Glutamatergic neuron (in vitro differentiated cells): ENCODE measurements around the gene DOCK10. TPM values are rescaled to one million over a fixed set of nuclear protein-coding genes. Genes with fewer than 3 reads are reported as not detected.

Experiments used
- DNase-seq: peaks from one replicate; pipeline ENCODE4 v3.0.0; 2022
- H3K27ac Mint-ChIP-seq: one replicate; pipeline ENCODE4 v1.8.0; 2020; ENCODE audit warnings: mild to moderate bottlenecking, mixed read lengths, inconsistent platforms; ENCODE audit not compliant: unreplicated experiment
- H3K27me3 Mint-ChIP-seq: one replicate; pipeline ENCODE4 v1.8.0; 2020; ENCODE audit warnings: mild to moderate bottlenecking, moderate library complexity, mixed read lengths, inconsistent platforms; ENCODE audit not compliant: unreplicated experiment
- H3K36me3 Mint-ChIP-seq: one replicate; pipeline ENCODE4 v1.8.0; 2020; ENCODE audit warnings: mild to moderate bottlenecking, mixed read lengths, inconsistent platforms; ENCODE audit not compliant: unreplicated experiment
- H3K4me1 Mint-ChIP-seq: one replicate; pipeline ENCODE4 v1.8.0; 2020; ENCODE audit warnings: mild to moderate bottlenecking, low read depth, mixed read lengths, inconsistent platforms; ENCODE audit not compliant: unreplicated experiment
- H3K4me3 Mint-ChIP-seq: one replicate; pipeline ENCODE4 v1.8.0; 2020; ENCODE audit warnings: mild to moderate bottlenecking, mixed read lengths, inconsistent platforms; ENCODE audit not compliant: unreplicated experiment
- H3K9me3 Mint-ChIP-seq: one replicate; pipeline ENCODE4 v1.8.0; 2020; ENCODE audit warnings: mild to moderate bottlenecking, moderate library complexity, mixed read lengths, inconsistent platforms; ENCODE audit not compliant: unreplicated experiment
- CTCF ChIP-seq: fragments of 200-600 bp; sonication (generic); IDR thresholded peaks from one replicate; pipeline ENCODE4 v1.5.0; 2021; ENCODE audit not compliant: partially characterized antibody, unreplicated experiment
- total RNA-seq: library from RNA; stranded (reverse); fragmentation: NEBNext Ultra II Directional; extraction: Animal tissue kit (Norgen Biotek cat#: 25700); gene quantifications from one replicate; pipeline ENCODE4 v1.2.1, GENCODE V29; 2021; ENCODE audit not compliant: unreplicated experiment

Gene DOCK10
- total RNA-seq, 1 donor from 2014 or later: 1.1 TPM

GRCh38 chr2:224843141-224843540 is 199.1 kb downstream of the DOCK10 start:
- no peaks in the 10 kb centered on the region for H3K36me3 Mint-ChIP-seq
- TF ChIP-seq CTCF: no peak
- no peaks in the 10 kb centered on the region for H3K9me3 Mint-ChIP-seq
- no peak overlapping the region for H3K4me3 Mint-ChIP-seq
- DNase-seq: no peak
- no peaks in the 10 kb centered on the region for H3K4me1 Mint-ChIP-seq
- peaks cover 2% of the 10 kb centered on the region for H3K27me3 Mint-ChIP-seq
- H3K27ac Mint-ChIP-seq: no peak overlapping the region

- Mint-ChIP-seq H3K27ac (no peak overlapping the region), H3K4me3 (no peak overlapping the region), H3K36me3 (no peaks in the 10 kb centered on the region), H3K27me3 (peaks cover 2% of the 10 kb centered on the region), H3K9me3 (no peaks in the 10 kb centered on the region), H3K4me1 (no peaks in the 10 kb centered on the region)
- no peak for TF ChIP-seq CTCF
- no peak for DNase-seq
Observed at GRCh38 chr2:224841910-224842309, 200.4 kb downstream of the DOCK10 start.

GRCh38 chr2:224838335-224838734 is 203.9 kb downstream of the DOCK10 start:
- DNase-seq: no peak
- Mint-ChIP-seq H3K9me3 (no peaks in the 10 kb centered on the region), H3K36me3 (peaks cover 3% of the 10 kb centered on the region), H3K27ac (no peak overlapping the region), H3K4me3 (no peak overlapping the region), H3K4me1 (no peaks in the 10 kb centered on the region), H3K27me3 (peaks cover 2% of the 10 kb centered on the region)
- no peak for TF ChIP-seq CTCF

GRCh38 chr2:224837558-224837957 is 204.7 kb downstream of the DOCK10 start:
- peaks cover 5% of the 10 kb centered on the region for H3K36me3 Mint-ChIP-seq
- H3K27me3 Mint-ChIP-seq: peaks cover 2% of the 10 kb centered on the region
- H3K4me1 Mint-ChIP-seq: no peaks in the 10 kb centered on the region
- H3K4me3 Mint-ChIP-seq: no peak overlapping the region
- no peaks in the 10 kb centered on the region for H3K9me3 Mint-ChIP-seq
- no peak for TF ChIP-seq CTCF
- no peak overlapping the region for H3K27ac Mint-ChIP-seq
- no peak for DNase-seq

GRCh38 chr2:224837066-224837465 is 205.2 kb downstream of the DOCK10 start:
- H3K4me3 Mint-ChIP-seq: no peak overlapping the region
- H3K27me3 Mint-ChIP-seq: peaks cover 2% of the 10 kb centered on the region
- H3K9me3 Mint-ChIP-seq: no peaks in the 10 kb centered on the region
- no peaks in the 10 kb centered on the region for H3K4me1 Mint-ChIP-seq
- no peak for TF ChIP-seq CTCF
- H3K36me3 Mint-ChIP-seq: peaks cover 5% of the 10 kb centered on the region
- DNase-seq: no peak
- H3K27ac Mint-ChIP-seq: no peak overlapping the region
